ENCODE data around the gene BMP5.

GRCh38 chr6:55898342-55898741 is 23.0 kb upstream of the BMP5 start:
- TF ChIP-seq, protein P1, sequence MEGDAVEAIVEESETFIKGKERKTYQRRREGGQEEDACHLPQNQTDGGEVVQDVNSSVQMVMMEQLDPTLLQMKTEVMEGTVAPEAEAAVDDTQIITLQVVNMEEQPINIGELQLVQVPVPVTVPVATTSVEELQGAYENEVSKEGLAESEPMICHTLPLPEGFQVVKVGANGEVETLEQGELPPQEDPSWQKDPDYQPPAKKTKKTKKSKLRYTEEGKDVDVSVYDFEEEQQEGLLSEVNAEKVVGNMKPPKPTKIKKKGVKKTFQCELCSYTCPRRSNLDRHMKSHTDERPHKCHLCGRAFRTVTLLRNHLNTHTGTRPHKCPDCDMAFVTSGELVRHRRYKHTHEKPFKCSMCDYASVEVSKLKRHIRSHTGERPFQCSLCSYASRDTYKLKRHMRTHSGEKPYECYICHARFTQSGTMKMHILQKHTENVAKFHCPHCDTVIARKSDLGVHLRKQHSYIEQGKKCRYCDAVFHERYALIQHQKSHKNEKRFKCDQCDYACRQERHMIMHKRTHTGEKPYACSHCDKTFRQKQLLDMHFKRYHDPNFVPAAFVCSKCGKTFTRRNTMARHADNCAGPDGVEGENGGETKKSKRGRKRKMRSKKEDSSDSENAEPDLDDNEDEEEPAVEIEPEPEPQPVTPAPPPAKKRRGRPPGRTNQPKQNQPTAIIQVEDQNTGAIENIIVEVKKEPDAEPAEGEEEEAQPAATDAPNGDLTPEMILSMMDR (IDR thresholded peaks at IDR 0.05; ENCODE audit: low read depth, low read length, poor library complexity, severe bottlenecking) = no peak
- TF ChIP-seq EZH2phosphoT487 (IDR thresholded peaks at IDR 0.05; ENCODE audit: borderline replicate concordance, low read length) = no peak
